K562 (cell line): ENCODE data around the gene LSM4. TPM values are rescaled to one million over a fixed set of nuclear protein-coding genes. Genes with fewer than 3 reads are reported as not detected.

Source experiments
- ATF7 ChIP-seq: fragments of 450-650 bp; IDR thresholded peaks from 2 replicates; pipeline ENCODE4 v1.7.1; 2014; ENCODE audit warnings: mild to moderate bottlenecking, moderate library complexity
- C11orf30 ChIP-seq: fragments of 450-650 bp; IDR thresholded peaks from 2 replicates; pipeline ENCODE4 v1.6.1; 2016; ENCODE audit warnings: low read depth, mild to moderate bottlenecking
- CCNT2 ChIP-seq: IDR thresholded peaks from 2 replicates; pipeline ENCODE4 v1.6.1; 2011; ENCODE audit warnings: borderline replicate concordance, low read depth, mild to moderate bottlenecking, moderate library complexity, mixed read lengths, low read length; ENCODE audit not compliant: insufficient read length; ENCODE audit errors: extremely low read depth
- CHD1 ChIP-seq: fragments of 200-600 bp; sonication (generic); IDR thresholded peaks from one replicate; pipeline ENCODE4 v1.6.1; 2012; ENCODE audit warnings: mild to moderate bottlenecking, moderate library complexity, low read length, inconsistent platforms
- EP300 ChIP-seq: IDR thresholded peaks from 2 replicates; pipeline ENCODE4 v1.6.1; 2012; ENCODE audit warnings: low read length, improper control_type of control experiment
- FOS ChIP-seq: IDR thresholded peaks from 3 replicates; pipeline ENCODE4 v1.6.1; 2011; ENCODE audit not compliant: insufficient read length; ENCODE audit errors: extremely low read depth
- GATAD2A ChIP-seq: fragments of 450-650 bp; IDR thresholded peaks from 2 replicates; pipeline ENCODE4 v1.6.1; 2017
- NR1H2 ChIP-seq: sonication (generic); formaldehyde crosslinking; IDR thresholded peaks from 2 replicates; pipeline ENCODE4 v1.4.0; 2020; ENCODE audit warnings: mild to moderate bottlenecking, missing genetic modification reagents
- PTBP1 ChIP-seq: fragments of 200-400 bp; formaldehyde crosslinking; IDR thresholded peaks from 2 replicates; pipeline ENCODE4 v1.6.1; 2017; ENCODE audit warnings: low read depth, low read length
- RAD21 ChIP-seq, 2 experiments: fragments of 250-450 bp in 1 of 2; fragments of 450-650 bp in 1 of 2; sonication (Bioruptor Pico) in 1 of 2; formaldehyde crosslinking in 1 of 2; IDR thresholded peaks in 1 of 2; conservative IDR thresholded peaks in 1 of 2; 2 replicates each; pipeline versions ENCODE4 v1.4.0 to v1.8.0; 2020 to 2022; ENCODE audit warnings: mild to moderate bottlenecking in 2 of 2, moderate library complexity in 1 of 2
- SAFB ChIP-seq: fragments of 200-400 bp; formaldehyde crosslinking; IDR thresholded peaks from 2 replicates; pipeline ENCODE4 v1.6.1; 2017; ENCODE audit warnings: low read depth, low read length, borderline replicate concordance
- SMAD4 ChIP-seq: fragments of 250-450 bp; sonication (Bioruptor Pico); conservative IDR thresholded peaks from 2 replicates; pipeline ENCODE4 v1.8.0; 2021; ENCODE audit warnings: inconsistent platforms, mild to moderate bottlenecking, moderate library complexity
- SP2 ChIP-seq: IDR thresholded peaks from 2 replicates; pipeline ENCODE4 v1.6.1; 2011; ENCODE audit warnings: mild to moderate bottlenecking, low read depth, low read length, moderate library complexity; ENCODE audit not compliant: poor library complexity, severe bottlenecking; ENCODE audit errors: extremely low read depth
- SREBF2 ChIP-seq: sonication (generic); formaldehyde crosslinking; IDR thresholded peaks from 2 replicates; pipeline ENCODE4 v1.4.0; 2020; ENCODE audit warnings: mild to moderate bottlenecking, missing genetic modification reagents
- STAT6 ChIP-seq: sonication (generic); formaldehyde crosslinking; IDR thresholded peaks from 2 replicates; pipeline ENCODE4 v1.8.1; 2023; ENCODE audit warnings: mild to moderate bottlenecking, missing genetic modification reagents
- TFAP4 ChIP-seq: sonication (generic); formaldehyde crosslinking; IDR thresholded peaks from 2 replicates; pipeline ENCODE4 v1.8.0; 2022; ENCODE audit warnings: missing genetic modification reagents, mild to moderate bottlenecking, moderate library complexity, borderline replicate concordance
- ZNF217 ChIP-seq: sonication (generic); formaldehyde crosslinking; IDR thresholded peaks from 2 replicates; pipeline ENCODE4 v1.8.0; 2022; ENCODE audit warnings: mild to moderate bottlenecking, missing genetic modification reagents
- ZNF311 ChIP-seq: fragments of 250-450 bp; sonication (Bioruptor Pico); IDR thresholded peaks from 2 replicates; pipeline ENCODE4 v1.4.0; 2020; ENCODE audit warnings: mild to moderate bottlenecking, moderate library complexity
- ZNF561 ChIP-seq: fragments of 450-650 bp; formaldehyde crosslinking; conservative IDR thresholded peaks from 2 replicates; pipeline ENCODE4 v1.4.0; 2020; ENCODE audit warnings: mild to moderate bottlenecking, moderate library complexity
- ZNF639 ChIP-seq, 2 experiments: fragments of 200-800 bp in 1 of 2; sonication (Bioruptor generic) in 1 of 2; sonication (generic) in 1 of 2; formaldehyde crosslinking in 1 of 2; IDR thresholded peaks in 1 of 2; conservative IDR thresholded peaks in 1 of 2; 2 replicates each; pipeline versions ENCODE4 v1.5.0 to v1.6.1; 2016 to 2020; ENCODE audit warnings: missing compliant biosample characterization in 1 of 2, missing genetic modification characterization in 1 of 2, missing genetic modification reagents in 1 of 2
- polyA plus RNA-seq, 8 experiments: library from polyadenylated mRNA; depleted of rRNA in 4 of 8; stranded (reverse) in 5 of 8; unstranded in 3 of 8; fragments of >200 nt; fragmentation: Nextera tagmentation in 2 of 8; fragmentation: Illumina TruSeq in 1 of 8; extraction: Ambion mirVana in 2 of 8; extraction: Trizol in 1 of 8; gene quantifications; 2 replicates each; pipeline versions ENCODE4 v1.2.1 to v1.2.3, GENCODE V29; 2011 to 2014; ENCODE audit warnings: inconsistent platforms in 1 of 8, missing spikeins in 1 of 8
- total RNA-seq, 7 experiments: library from RNA; depleted of rRNA in 6 of 7; stranded (reverse); fragments of >200 nt in 6 of 7; fragmentation: Illumina TruSeq in 2 of 7; extraction: Trizol in 2 of 7; gene quantifications; 2 replicates each; pipeline versions ENCODE4 v1.2.1 to v1.2.3, GENCODE V29; 2011 to 2021; ENCODE audit warnings: low replicate concordance in 1 of 7

Gene LSM4
- total and polyA plus RNA-seq, 9 of the 15 experiments (the other 6 are each of a cell fraction or from before 2014, with no cell fraction given): 11.9 to 763 (median 202) TPM

DNA sequence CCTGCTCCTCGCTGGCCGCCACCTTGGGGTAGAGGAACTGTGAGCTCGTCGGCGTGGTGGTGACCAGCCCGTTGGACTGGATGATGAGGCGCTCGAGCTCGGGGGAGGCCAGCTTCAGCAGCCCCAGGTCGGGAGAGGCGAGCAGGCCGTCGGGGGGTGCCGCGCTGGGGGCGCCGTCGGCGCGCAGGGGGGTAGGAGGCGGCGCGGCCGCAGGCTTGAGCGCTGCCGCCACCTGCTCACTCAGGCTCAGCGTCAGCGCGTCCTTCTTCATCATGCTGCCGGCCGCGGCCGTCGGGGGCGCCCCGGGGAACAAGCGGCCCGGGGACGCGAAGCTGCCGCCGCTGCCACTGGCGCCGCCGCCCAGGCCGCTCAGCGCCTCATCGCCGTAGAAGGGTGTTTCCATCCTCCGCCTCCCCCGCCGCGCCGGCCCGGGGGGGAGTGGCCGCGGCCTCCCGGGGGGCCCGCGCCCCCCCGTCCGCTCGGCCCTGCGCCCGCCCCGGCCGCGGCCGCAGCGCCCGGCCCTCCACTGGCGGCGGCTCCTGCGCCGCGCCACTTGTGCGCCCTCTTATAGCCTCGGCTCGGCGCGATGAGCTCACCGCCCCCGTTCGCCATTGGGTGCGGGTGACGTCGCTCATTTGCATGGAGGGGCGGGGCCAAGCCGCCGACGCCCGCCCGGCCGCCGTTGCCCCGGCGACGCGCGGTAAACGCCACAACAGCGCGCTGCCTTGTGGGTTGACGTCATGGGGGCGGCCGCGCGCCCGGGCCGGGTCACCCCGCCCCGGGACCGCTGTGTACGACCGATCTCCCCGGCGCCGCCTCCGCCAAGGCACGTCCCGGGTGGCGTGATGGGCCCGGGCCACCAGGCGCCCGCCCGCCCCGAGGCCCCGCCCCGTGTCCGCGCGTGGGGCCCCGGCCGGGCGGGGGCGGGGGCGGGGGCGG lies 41.5 kb downstream of the LSM4 start, which contains the start of gene JUND (continued):
- 0 out of 4 replicates have a peak, but pooled peaks of 1 of the 2 experiments have one; percentile 19 for TF ChIP-seq RAD21 (CRISPR knock-in tag; conservative IDR thresholded peaks at IDR 0.05 in 1 of 2, IDR thresholded peaks at IDR 0.05 in 1 of 2)
- TF ChIP-seq ZNF639 (CRISPR knock-in tag; conservative IDR thresholded peaks at IDR 0.05 in 1 of 2, IDR thresholded peaks at IDR 0.05 in 1 of 2): peak in 1 of 2 experiments; percentile 100; a peak in 2 of 4 replicates
- TF ChIP-seq SP2: peak; percentile 30
- peak; percentile 48; the same call in 1 of the 2 replicates for TF ChIP-seq TFAP4 (CRISPR knock-in tag)
- 0 out of 2 replicates have a peak, but pooled peaks have one; percentile 36 for TF ChIP-seq EP300
- TF ChIP-seq ATF7: peak; percentile 100
- TF ChIP-seq SREBF2: no peak
- TF ChIP-seq FOS: no peak
- TF ChIP-seq SMAD4 (CRISPR knock-in tag): peak; percentile 91
- peak; percentile 33 for TF ChIP-seq CHD1
- TF ChIP-seq GATAD2A: no peak
- 0 out of 2 replicates have a peak, but pooled peaks have one; percentile 44 for TF ChIP-seq NR1H2 (CRISPR knock-in tag)
- TF ChIP-seq CCNT2: peak; percentile 98
- TF ChIP-seq C11orf30: no peak
- peak; percentile 98 for TF ChIP-seq SAFB
- TF ChIP-seq ZNF561 (CRISPR knock-in tag): no peak
- no peak for TF ChIP-seq ZNF217 (CRISPR knock-in tag)
- TF ChIP-seq STAT6 (CRISPR knock-in tag): no peak
- no peak for TF ChIP-seq PTBP1
- no peak for TF ChIP-seq ZNF311 (CRISPR knock-in tag)
